Measurements from ENCODE around the gene TENT5C. TPM values are rescaled to one million over a fixed set of nuclear protein-coding genes. Genes with fewer than 3 reads are reported as not detected.
A peak's percentile ranks its signal among the peaks of the same experiment; 100 is the strongest.

TENT5C gene
- total and polyA plus RNA-seq, 10 of the 15 experiments (the other 5 are each of a cell fraction or from before 2014, with no cell fraction given), result 0.19 to 2.4 (median 0.78) TPM

DNA sequence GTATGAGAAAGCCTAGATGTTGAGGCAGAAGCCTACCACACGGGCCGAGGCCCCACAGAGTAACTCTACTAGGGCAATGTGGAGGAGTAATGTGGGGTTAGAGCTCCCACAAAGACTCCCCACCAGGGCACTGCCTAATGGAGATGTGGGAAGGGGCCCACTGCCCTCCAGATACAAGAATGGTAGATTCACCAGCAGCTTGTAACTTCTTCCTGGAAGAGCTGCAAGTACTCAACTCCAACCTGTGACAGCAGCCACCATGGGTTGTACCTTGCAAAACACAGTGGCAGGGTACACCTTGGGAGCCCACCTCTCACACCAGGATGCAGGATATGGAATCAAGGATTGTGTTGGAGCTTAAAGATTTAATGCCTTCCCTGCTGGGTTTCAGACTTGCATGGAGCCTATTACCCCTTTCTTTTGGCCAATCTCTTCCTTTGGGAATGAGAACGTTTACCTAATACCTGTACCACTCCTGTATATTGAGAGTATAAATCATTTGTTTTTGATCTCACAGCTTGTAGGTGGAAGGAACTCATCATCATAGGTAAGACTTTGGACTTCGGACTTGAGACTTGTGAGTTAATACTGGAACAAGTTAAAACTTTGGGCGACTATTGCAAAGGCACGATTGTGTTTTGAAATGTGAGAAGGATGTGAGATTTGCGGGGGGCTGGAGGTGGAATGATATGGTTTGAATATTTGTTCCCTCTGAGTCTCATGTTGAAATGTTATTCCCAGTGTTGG is 57.5 kb downstream of the TENT5C start:
- Histone ChIP-seq H3K4me1 (ENCODE audit: control insufficient read depth, insufficient read depth, low read length) (peaks cover 49% of the 10 kb centered on the region), H3K27ac (ENCODE audit: control insufficient read depth, insufficient read depth) (peak overlapping the region; percentile 42; the same call in 1 of the 2 replicates), H2AFZ (ENCODE audit: control insufficient read depth, low read depth, low read length) (no peak overlapping the region), H3K4me2 (ENCODE audit: control insufficient read depth, insufficient read depth) (no peak overlapping the region), H3K79me2 (ENCODE audit: control insufficient read depth, insufficient read depth, low read length) (no peaks in the 10 kb centered on the region), H3K9ac (ENCODE audit: control insufficient read depth, insufficient read depth, low read length) (no peak overlapping the region), H3K9me3 (replicated peaks; ENCODE audit: control insufficient read depth, insufficient read depth, low read length) (peaks cover 18% of the 10 kb centered on the region; the same call in 2 of the 3 replicates), H3K4me3 (no peak overlapping the region), H3K27me3 (replicated peaks in 1 of 2; ENCODE audit: control insufficient read depth in 2 of 2, insufficient read depth in 2 of 2, low read length in 1 of 2) (no peaks in the 10 kb centered on the region), H3K36me3 (ENCODE audit: control insufficient read depth in 2 of 2, insufficient read depth in 2 of 2, low read length in 1 of 2) (no peaks in the 10 kb centered on the region), H4K20me1 (ENCODE audit: control insufficient read depth, insufficient read depth) (no peaks in the 10 kb centered on the region)
- no TSS peak for BruUV-seq (replicated peaks)
- ChIA-PET CTCF (interaction anchor here (0.8 to 2.6 kb wide), 3 partner anchors 11 to 128 kb away, joined by 3 to 16 read pairs (median 3); no protein-coding TSS in a partner anchor), SMC1A (ENCODE audit: uncharacterized antibody, unreplicated experiment) (interaction anchor here (0.7 kb wide), 1 partner anchor 9 kb away, joined by 3 read pairs; no protein-coding TSS in a partner anchor), POLR2A (interaction anchor here (3.4 kb wide), 1 partner anchor 8 kb away, joined by 13 read pairs; no protein-coding TSS in a partner anchor), RAD21 (ENCODE audit: unreplicated experiment) (interaction anchor here (1.8 kb wide), 1 partner anchor 8 kb away, joined by 5 read pairs; no protein-coding TSS in a partner anchor)
- no peak for TF ChIP-seq SMARCA5 (IDR thresholded peaks at IDR 0.05)
- no peak for TF ChIP-seq NBN (IDR thresholded peaks at IDR 0.05)
- no peak for TF ChIP-seq RELB (IDR thresholded peaks at IDR 0.05; ENCODE audit: low read depth)
- no peak for TF ChIP-seq SMC3 (IDR thresholded peaks at IDR 0.05; ENCODE audit: borderline replicate concordance, low read length)
- TF ChIP-seq, protein P1, sequence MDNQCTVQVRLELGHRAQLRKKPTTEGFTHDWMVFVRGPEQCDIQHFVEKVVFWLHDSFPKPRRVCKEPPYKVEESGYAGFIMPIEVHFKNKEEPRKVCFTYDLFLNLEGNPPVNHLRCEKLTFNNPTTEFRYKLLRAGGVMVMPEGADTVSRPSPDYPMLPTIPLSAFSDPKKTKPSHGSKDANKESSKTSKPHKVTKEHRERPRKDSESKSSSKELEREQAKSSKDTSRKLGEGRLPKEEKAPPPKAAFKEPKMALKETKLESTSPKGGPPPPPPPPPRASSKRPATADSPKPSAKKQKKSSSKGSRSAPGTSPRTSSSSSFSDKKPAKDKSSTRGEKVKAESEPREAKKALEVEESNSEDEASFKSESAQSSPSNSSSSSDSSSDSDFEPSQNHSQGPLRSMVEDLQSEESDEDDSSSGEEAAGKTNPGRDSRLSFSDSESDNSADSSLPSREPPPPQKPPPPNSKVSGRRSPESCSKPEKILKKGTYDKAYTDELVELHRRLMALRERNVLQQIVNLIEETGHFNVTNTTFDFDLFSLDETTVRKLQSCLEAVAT (IDR thresholded peaks at IDR 0.05), result no peak
- TF ChIP-seq CEBPB (IDR thresholded peaks at IDR 0.05; ENCODE audit: borderline replicate concordance in 1 of 2, low read depth in 2 of 2, low read length in 2 of 2), result no peak
- no peak for TF ChIP-seq ZBTB11 (CRISPR knock-in tag; IDR thresholded peaks at IDR 0.05)
- no peak for TF ChIP-seq KAT2A (conservative IDR thresholded peaks at IDR 0.05; ENCODE audit: control insufficient read depth, low read depth, low read length)
- no peak for TF ChIP-seq PBX3 (IDR thresholded peaks at IDR 0.05; ENCODE audit: insufficient replicate concordance, low read depth, low read length)
- in situ Hi-C loops (cut with MboI), result loop anchor here (25.0 kb wide), 1 partner anchor 1101 kb away; the partner anchor contains the start of gene CD58
- intact Hi-C loops (cut with micrococcal nuclease; ENCODE audit: unreplicated experiment), result no loop called here
- ATAC-seq (no peak), DNase-seq (ENCODE audit: low read depth, low spot score) (no peak), FAIRE-seq (no peak)
- WGBS (ENCODE audit: insufficient coverage, insufficient replicate concordance, low lambda C conversion rate, missing lambda C conversion rate), result 98% methylated on average over 7 of the region's 7 CpGs

All from GM12878 (cell line).